GM12891 (cell line): Measurements from ENCODE around the gene COL1A1.

ENCODE experiments used
- POLR2A ChIP-seq: IDR thresholded peaks from 2 replicates; pipeline ENCODE4 v1.6.1; 2011; ENCODE audit warnings: low read depth, low read length, control low read depth
- POLR2AphosphoS5 ChIP-seq: IDR thresholded peaks from 2 replicates; pipeline ENCODE4 v1.6.1; 2011; ENCODE audit warnings: low read depth, low read length, control low read depth
- SPI1 ChIP-seq: IDR thresholded peaks from 2 replicates; pipeline ENCODE4 v1.6.1; 2011; ENCODE audit warnings: low read depth, low read length, control low read depth

DNA sequence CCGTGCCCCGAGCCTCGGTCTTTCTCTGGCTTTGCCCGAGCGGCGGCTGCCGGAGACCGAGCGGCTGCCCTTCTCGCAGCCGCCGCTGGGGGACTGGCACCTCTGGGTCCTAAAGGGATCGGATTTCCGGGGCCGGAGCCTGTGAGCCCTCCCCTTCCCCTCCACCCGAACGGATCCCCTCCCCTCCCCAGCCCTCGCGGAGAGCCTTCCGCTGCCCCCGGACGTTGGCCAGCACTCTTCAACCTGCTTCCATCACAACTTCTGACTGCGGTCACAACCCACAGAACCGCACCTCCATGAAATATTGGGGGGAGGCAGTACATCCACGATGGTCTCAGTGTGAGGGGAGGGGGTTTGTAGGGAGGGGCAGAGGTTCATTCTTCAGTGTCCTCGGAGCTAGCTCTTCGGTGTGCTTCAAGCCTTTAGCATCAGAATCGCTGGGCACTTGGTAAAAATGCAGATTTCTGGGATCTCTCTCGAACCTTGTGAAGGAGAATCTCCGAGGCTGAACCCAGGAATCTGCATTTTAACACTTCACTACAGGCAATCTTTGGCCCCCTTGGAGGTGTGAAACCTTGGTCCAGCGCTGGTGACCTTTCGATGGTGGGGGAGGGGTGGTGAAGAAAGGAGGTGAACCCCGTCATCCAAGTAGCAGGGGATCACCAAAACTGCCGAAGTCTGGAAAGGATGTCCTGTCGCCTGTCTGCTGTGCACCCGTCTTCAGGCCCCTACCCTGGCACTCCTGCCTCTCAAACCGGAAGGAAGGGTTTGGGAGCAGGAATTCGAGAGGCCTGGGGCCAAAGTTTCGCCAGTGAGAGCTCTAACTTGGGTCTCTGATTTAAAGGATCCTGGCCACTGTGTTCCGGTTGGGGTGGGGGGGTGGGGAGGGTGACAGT, 50.1 kb downstream of the COL1A1 start:
- TF ChIP-seq SPI1: no peak
- TF ChIP-seq POLR2AphosphoS5: no peak
- peak; percentile 46; the same call in 1 of the 2 replicates for TF ChIP-seq POLR2A
